22Rv1 (cell line): ENCODE data around the gene NT5C3A.

Source experiments
- CTCF ChIP-seq: fragments of 450-650 bp; IDR thresholded peaks from 2 replicates; pipeline ENCODE4 v1.5.1; 2017; ENCODE audit warnings: mild to moderate bottlenecking
- ZFX ChIP-seq: fragments of 450-650 bp; IDR thresholded peaks from 2 replicates; pipeline ENCODE4 v1.6.1; 2017; ENCODE audit warnings: antibody characterized with exemption, borderline replicate concordance

- no peak for TF ChIP-seq CTCF
- no peak for TF ChIP-seq ZFX
Observed at GRCh38 chr7:33066771-33067170, 4.2 kb upstream of the NT5C3A start.
